Measurements from ENCODE around the gene SLC6A20. TPM values are rescaled to one million over a fixed set of nuclear protein-coding genes. Genes with fewer than 3 reads are reported as not detected.

The SLC6A20 gene
- total and polyA plus RNA-seq, 2 of the 13 experiments (the other 11 are each of a cell fraction or from before 2014, with no cell fraction given): not detected

GRCh38 chr3:45715945-45716344 is 80.4 kb downstream of the SLC6A20 start:
- Histone ChIP-seq H3K9me3 (ENCODE audit: low read length) (no peaks in the 10 kb centered on the region), H4K20me1 (ENCODE audit: insufficient read depth, low read length) (no peaks in the 10 kb centered on the region), H3K27ac (ENCODE audit: extremely low read length, insufficient read depth, low read length) (no peak overlapping the region), H3K36me3 (replicated peaks in 1 of 2; ENCODE audit: control insufficient read depth in 1 of 2, insufficient read depth in 2 of 2, low read length in 2 of 2) (peaks cover 9 to 38% of the 10 kb centered on the region in 2 experiments), H2AFZ (ENCODE audit: low read length) (no peak overlapping the region), H3K27me3 (ENCODE audit: control insufficient read depth in 1 of 2, insufficient read depth in 2 of 2, low read length in 2 of 2) (no peaks in the 10 kb centered on the region; a peak in 1 of 5 replicates), H3K4me3 (replicated peaks in 1 of 3; ENCODE audit: insufficient read depth in 1 of 3, low read depth in 2 of 3, low read length in 3 of 3) (no peak overlapping the region), H3K79me2 (ENCODE audit: insufficient read depth, low read length) (no peaks in the 10 kb centered on the region), H3K9ac (ENCODE audit: insufficient read depth, low read depth, low read length) (no peak overlapping the region), H3K4me2 (ENCODE audit: low read depth, low read length) (no peak overlapping the region), H3K4me1 (ENCODE audit: insufficient read depth, low read length) (no peaks in the 10 kb centered on the region)
- WGBS (ENCODE audit: low lambda C conversion rate): 76% methylated on average over 2 of the region's 2 CpGs
- no peak for TF ChIP-seq DR1 (CRISPR knock-in tag; IDR thresholded peaks at IDR 0.05)
- no peak for TF ChIP-seq ZNF367 (CRISPR knock-in tag; IDR thresholded peaks at IDR 0.05; ENCODE audit: borderline replicate concordance)
- no peak for TF ChIP-seq HOXA3 (CRISPR knock-in tag; IDR thresholded peaks at IDR 0.05)
- TF ChIP-seq SCMH1 (CRISPR knock-in tag; IDR thresholded peaks at IDR 0.05; ENCODE audit: borderline replicate concordance): no peak
- no peak for TF ChIP-seq TARDBP (CRISPR knock-in tag; IDR thresholded peaks at IDR 0.05)
- no peak for TF ChIP-seq MATR3 (CRISPR knock-in tag; IDR thresholded peaks at IDR 0.05)
- TF ChIP-seq ZBTB20 (CRISPR knock-in tag; IDR thresholded peaks at IDR 0.05; ENCODE audit: borderline replicate concordance, low read depth): no peak
- no peak for TF ChIP-seq ZNF33B (CRISPR knock-in tag; IDR thresholded peaks at IDR 0.05)
- TF ChIP-seq GFI1 (CRISPR knock-in tag; IDR thresholded peaks at IDR 0.05; ENCODE audit: borderline replicate concordance): no peak
- no peak for TF ChIP-seq RXRB (CRISPR knock-in tag; IDR thresholded peaks at IDR 0.05; ENCODE audit: borderline replicate concordance)
- TF ChIP-seq SRF (IDR thresholded peaks at IDR 0.05; ENCODE audit: low read depth, low read length): no peak
- TF ChIP-seq HNRNPLL (IDR thresholded peaks at IDR 0.05; ENCODE audit: low read depth, low read length, poor library complexity, severe bottlenecking): no peak
- DNase-seq (ENCODE audit: low spot score) (no peak), ATAC-seq (no peak), FAIRE-seq (no peak)
- ChIA-PET CTCF (ENCODE audit: low intra/inter-chr PET ratio, low total read pairs) (no interaction called here), POLR2A (no interaction called here)
- intact Hi-C loops (cut with micrococcal nuclease; ENCODE audit: unreplicated experiment) (no loop called here), in situ Hi-C loops (cut with HindIII; ENCODE audit: extremely low pct_ligation_motif_present, low pct_unique_long_range_greater_than_20kb) (no loop called here)
- BruUV-seq (replicated peaks): no TSS peak
